Thoracic aorta (tissue), 2 donors: ENCODE data around the gene CACNA1H. TPM values are rescaled to one million over a fixed set of nuclear protein-coding genes. Genes with fewer than 3 reads are reported as not detected.

Source experiments
- ATAC-seq: fragments of 150-250 bp; one replicate; pipeline ENCODE4 v1.8.0; 2017; ENCODE audit warnings: low read depth; ENCODE audit not compliant: insufficient number of reproducible peaks, low FRiP score
- DNase-seq: peaks from one replicate; pipeline ENCODE4 v3.0.0-alpha.2; 2020; ENCODE audit warnings: low spot score
- H3K27ac ChIP-seq, 2 donors: fragments of 200-600 bp; sonication (generic); 1 replicate in 1 of 2; 2 replicates in 1 of 2; pipeline ENCODE4 v1.5.1; 2016; ENCODE audit warnings: mild to moderate bottlenecking in 2 of 2, moderate library complexity in 2 of 2
- H3K27me3 ChIP-seq: fragments of 200-600 bp; sonication (generic); replicated peaks from 2 replicates; pipeline ENCODE4 v1.6.0; 2016; ENCODE audit warnings: mild to moderate bottlenecking; ENCODE audit not compliant: insufficient read depth
- H3K36me3 ChIP-seq: fragments of 200-600 bp; sonication (generic); one replicate; pipeline ENCODE4 v1.5.1; 2016
- H3K4me1 ChIP-seq, 2 donors: fragments of 200-600 bp; sonication (generic); 1 replicate in 1 of 2; 2 replicates in 1 of 2; pipeline versions ENCODE4 v1.5.1 to v1.6.0; 2016; ENCODE audit warnings: low read depth in 2 of 2, mild to moderate bottlenecking in 1 of 2; ENCODE audit not compliant: control insufficient read depth in 1 of 2
- H3K4me3 ChIP-seq: fragments of 200-600 bp; sonication (generic); 2 replicates; pipeline ENCODE4 v1.5.1; 2016; ENCODE audit warnings: mild to moderate bottlenecking
- H3K9me3 ChIP-seq: fragments of 200-600 bp; sonication (generic); 2 replicates; pipeline ENCODE4 v1.5.1; 2016
- CTCF ChIP-seq: fragments of 200-600 bp; sonication (generic); IDR thresholded peaks from one replicate; pipeline ENCODE4 v1.5.1; 2019; ENCODE audit warnings: antibody characterized with exemption
- total RNA-seq, 2 donors: library from RNA; depleted of rRNA; stranded (reverse); fragments of >200 nt; gene quantifications; one replicate each; pipeline versions ENCODE4 v1.1.0 to v1.2.3, GENCODE V29; 2016

The CACNA1H gene
- total RNA-seq, 2 donors from 2014 or later, result 14.7 to 33.0 TPM

GRCh38 chr16:1256874-1257322 lies 104.0 kb downstream of the CACNA1H start:
- DNase-seq (no peak), ATAC-seq (peak; percentile 24)
- no peak overlapping the region for H3K4me3 ChIP-seq
- TF ChIP-seq CTCF, result no peak
- H3K36me3 ChIP-seq, result no peaks in the 10 kb centered on the region
- no peak overlapping the region for H3K27ac ChIP-seq
- no peaks in the 10 kb centered on the region for H3K9me3 ChIP-seq
- H3K4me1 ChIP-seq, result no peaks in the 10 kb centered on the region
- H3K27me3 ChIP-seq, result no peaks in the 10 kb centered on the region

- Histone ChIP-seq H3K36me3 (no peaks in the 10 kb centered on the region), H3K4me1 (no peaks in the 10 kb centered on the region), H3K27me3 (no peaks in the 10 kb centered on the region), H3K9me3 (no peaks in the 10 kb centered on the region), H3K27ac (no peak overlapping the region), H3K4me3 (no peak overlapping the region)
- DNase-seq, result no peak
- no peak for ATAC-seq
- TF ChIP-seq CTCF, result no peak
Measured at GRCh38 chr16:1257561-1258224, 104.8 kb downstream of the CACNA1H start.

GRCh38 chr16:1258225-1258600 lies 105.3 kb downstream of the CACNA1H start:
- no peaks in the 10 kb centered on the region for H3K36me3 ChIP-seq
- no peak for DNase-seq
- no peak for TF ChIP-seq CTCF
- no peak overlapping the region for H3K27ac ChIP-seq
- no peaks in the 10 kb centered on the region for H3K9me3 ChIP-seq
- H3K4me1 ChIP-seq, result no peaks in the 10 kb centered on the region
- no peaks in the 10 kb centered on the region for H3K27me3 ChIP-seq
- no peak overlapping the region for H3K4me3 ChIP-seq
- ATAC-seq, result no peak

- H3K4me1 ChIP-seq, result no peaks in the 10 kb centered on the region
- no peak overlapping the region for H3K27ac ChIP-seq
- DNase-seq (no peak), ATAC-seq (no peak)
- H3K9me3 ChIP-seq, result no peaks in the 10 kb centered on the region
- H3K36me3 ChIP-seq, result no peaks in the 10 kb centered on the region
- H3K27me3 ChIP-seq, result no peaks in the 10 kb centered on the region
- no peak for TF ChIP-seq CTCF
- no peak overlapping the region for H3K4me3 ChIP-seq
Measured at GRCh38 chr16:1258906-1259759, 106.2 kb downstream of the CACNA1H start.

- no peaks in the 10 kb centered on the region for H3K27me3 ChIP-seq
- no peaks in the 10 kb centered on the region for H3K9me3 ChIP-seq
- DNase-seq, result no peak
- no peak overlapping the region for H3K4me3 ChIP-seq
- H3K36me3 ChIP-seq, result no peaks in the 10 kb centered on the region
- no peak for TF ChIP-seq CTCF
- H3K27ac ChIP-seq, result no peak overlapping the region
- no peak for ATAC-seq
- H3K4me1 ChIP-seq, result no peaks in the 10 kb centered on the region
Measured at GRCh38 chr16:1259760-1260068, 106.8 kb downstream of the CACNA1H start.
